HepG2 (cell line): ENCODE results near the gene ZNF652. TPM values are rescaled to one million over a fixed set of nuclear protein-coding genes. Genes with fewer than 3 reads are reported as not detected.

ENCODE experiments used
- ATAC-seq: fragments of 200-7000 bp; cut with Tn5 transposase; 3 replicates; pipeline ENCODE4 v1.9.1; 2020; ENCODE audit warnings: mild to moderate bottlenecking, moderate library complexity
- BruUV-seq: library from RNA; stranded (reverse); fragments of 400-500 nt; replicated peaks from 2 replicates; lab custom pipeline; 2021; lab: Mats Ljungman, UMichigan
- CTCF ChIA-PET: fragments of 300-600 bp; formaldehyde crosslinking; extraction: SDS; loops from one replicate; lab custom pipeline; 2021; ENCODE audit warnings: low total read pairs, inconsistent platforms, low intra/inter-chr PET ratio; lab: Yijun Ruan, JAX
- POLR2A ChIA-PET: fragments of 350-600 bp; sonication (Branson Sonifier 250); formaldehyde crosslinking; loops from one replicate; lab custom pipeline; 2020; ENCODE audit warnings: antibody characterized with exemption, inconsistent platforms; lab: Yijun Ruan, JAX
- DNase-seq: peaks from one replicate; pipeline ENCODE4 v3.0.0-alpha.2; 2015; ENCODE audit warnings: low spot score
- FAIRE-seq: peaks from 3 replicates; lab custom pipeline; 2011; peaks lifted over from hg19 to GRCh38; lab: Jason Lieb, UNC
- H2AFZ ChIP-seq: one replicate; pipeline ENCODE4 v1.6.1; 2011; ENCODE audit warnings: low read length, inconsistent platforms
- H3K27ac ChIP-seq: fragments of 300-600 bp; 3 replicates; pipeline ENCODE4 v1.8.0; 2011; ENCODE audit warnings: mixed run types, mild to moderate bottlenecking, mixed read lengths, low read length, inconsistent platforms; ENCODE audit not compliant: insufficient read depth; ENCODE audit errors: extremely low read length
- H3K27me3 ChIP-seq, 2 experiments: fragments of 200-600 bp in 1 of 2; 2 replicates in 1 of 2; 3 replicates in 1 of 2; pipeline versions ENCODE4 v1.6.0 to v1.8.0; 2011; ENCODE audit warnings: low read length in 2 of 2, mild to moderate bottlenecking in 2 of 2, moderate library complexity in 2 of 2, inconsistent platforms in 1 of 2; ENCODE audit not compliant: insufficient read depth in 2 of 2, control insufficient read depth in 1 of 2
- H3K36me3 ChIP-seq, 2 experiments: fragments of 200-600 bp in 1 of 2; replicated peaks in 1 of 2; 2 replicates in 1 of 2; 3 replicates in 1 of 2; pipeline versions ENCODE4 v1.5.1 to v1.8.0; 2011; ENCODE audit warnings: low read length in 2 of 2, inconsistent platforms in 1 of 2; ENCODE audit not compliant: insufficient read depth in 2 of 2, control insufficient read depth in 1 of 2
- H3K4me1 ChIP-seq: 2 replicates; pipeline ENCODE4 v1.5.1; 2012; ENCODE audit warnings: low read length, inconsistent platforms; ENCODE audit not compliant: insufficient read depth
- H3K4me2 ChIP-seq: 2 replicates; pipeline ENCODE4 v1.6.0; 2011; ENCODE audit warnings: low read depth, low read length, inconsistent platforms
- H3K4me3 ChIP-seq, 3 experiments: fragments of 200-600 bp in 1 of 3; sonication (generic), shearing (Covaris generic) in 1 of 3; replicated peaks in 1 of 3; 2 replicates each; pipeline ENCODE4 v1.5.1; 2011 to 2016; ENCODE audit warnings: low read length in 3 of 3, inconsistent platforms in 2 of 3, low read depth in 2 of 3, mild to moderate bottlenecking in 2 of 3, control low read depth in 1 of 3, mixed read lengths in 1 of 3; ENCODE audit not compliant: insufficient read depth in 1 of 3
- H3K79me2 ChIP-seq: one replicate; pipeline ENCODE4 v1.6.1; 2011; ENCODE audit warnings: low read length, inconsistent platforms; ENCODE audit not compliant: insufficient read depth
- H3K9ac ChIP-seq: 2 replicates; pipeline ENCODE4 v1.6.0; 2011; ENCODE audit warnings: mild to moderate bottlenecking, low read depth, low read length, inconsistent platforms; ENCODE audit not compliant: insufficient read depth
- H3K9me3 ChIP-seq: 2 replicates; pipeline ENCODE4 v1.5.1; 2012; ENCODE audit warnings: mild to moderate bottlenecking, low read length
- H4K20me1 ChIP-seq: 2 replicates; pipeline ENCODE4 v1.6.0; 2011; ENCODE audit warnings: inconsistent platforms, mild to moderate bottlenecking, low read length, moderate library complexity; ENCODE audit not compliant: insufficient read depth
- ERF ChIP-seq: IDR thresholded peaks from 2 replicates; pipeline ENCODE4 v1.6.1; 2018; ENCODE audit warnings: missing biosample characterization, missing genetic modification reagents
- MIXL1 ChIP-seq: IDR thresholded peaks from 2 replicates; pipeline ENCODE4 v1.6.1; 2016
- SMC3 ChIP-seq: IDR thresholded peaks from 2 replicates; pipeline ENCODE4 v1.6.1; 2011; ENCODE audit warnings: low read length, improper control_type of control experiment
- ZKSCAN8 ChIP-seq: IDR thresholded peaks from 2 replicates; pipeline ENCODE4 v1.6.1; 2016; ENCODE audit warnings: borderline replicate concordance, missing genetic modification reagents, missing compliant biosample characterization
- ZNF264 ChIP-seq: sonication (generic); formaldehyde crosslinking; IDR thresholded peaks from 2 replicates; pipeline ENCODE4 v1.4.0; 2020; ENCODE audit warnings: missing genetic modification reagents
- WGBS: methylation state at CpG from one replicate; pipeline ENCODE4 v1.1.6; 2017; ENCODE audit warnings: low lambda C conversion rate; 5-methylcytosine and 5-hydroxymethylcytosine counted together
- in situ Hi-C: cut with HindIII; loops from 2 replicates; pipeline ENCODE4 v1.10.0; 2017; ENCODE audit warnings: low pct_unique_long_range_greater_than_20kb; ENCODE audit not compliant: extremely low pct_ligation_motif_present
- intact Hi-C: fragments of 100-400 bp; cut with micrococcal nuclease; formaldehyde crosslinking; loops from one replicate; pipeline ENCODE4 v1.10.0; 2022; ENCODE audit not compliant: unreplicated experiment
- polyA plus RNA-seq, 8 experiments: library from polyadenylated mRNA; depleted of rRNA in 3 of 8; stranded (reverse) in 7 of 8; unstranded in 1 of 8; fragments of >200 nt; fragmentation: Illumina TruSeq in 4 of 8; extraction: Trizol in 4 of 8; gene quantifications; 2 replicates each; pipeline versions ENCODE4 v1.2.1 to v1.2.3, GENCODE V29; 2011 to 2016; ENCODE audit warnings: low read depth in 4 of 8, missing spikeins in 1 of 8, mixed read lengths in 1 of 8; ENCODE audit not compliant: insufficient read depth in 1 of 8
- total RNA-seq, 5 experiments: library from RNA; depleted of rRNA; stranded (reverse); fragments of >200 nt; fragmentation: Illumina TruSeq; extraction: Trizol; gene quantifications; 2 replicates each; pipeline ENCODE4 v1.2.3, GENCODE V29; 2016; ENCODE audit warnings: low read depth in 1 of 5
- TF ChIP-seq, protein P1 (sequence below): IDR thresholded peaks from 2 replicates; pipeline ENCODE4 v1.6.1; 2016; ENCODE audit warnings: mild to moderate bottlenecking
- TF ChIP-seq, protein P2 (sequence below): IDR thresholded peaks from 2 replicates; pipeline ENCODE4 v1.6.1; 2012; ENCODE audit warnings: low read depth, low read length, improper control_type of control experiment
- TF ChIP-seq, protein P3 (sequence below): IDR thresholded peaks from 2 replicates; pipeline ENCODE4 v1.6.1; 2012; ENCODE audit warnings: low read length, improper control_type of control experiment
- TF ChIP-seq, protein P4 (sequence below): sonication (generic); formaldehyde crosslinking; IDR thresholded peaks from 2 replicates; pipeline ENCODE4 v1.8.1; 2023; ENCODE audit warnings: mild to moderate bottlenecking, inconsistent platforms, moderate library complexity, missing genetic modification reagents, borderline replicate concordance
- TF ChIP-seq, protein P5 (sequence below): sonication (generic); formaldehyde crosslinking; conservative IDR thresholded peaks from 2 replicates; pipeline ENCODE4 v1.4.0; 2020; ENCODE audit warnings: missing genetic modification reagents

ZNF652 gene
- total and polyA plus RNA-seq, 2 of the 13 experiments (the other 11 are each of a cell fraction or from before 2014, with no cell fraction given), result 16.2 to 30.2 TPM

DNA sequence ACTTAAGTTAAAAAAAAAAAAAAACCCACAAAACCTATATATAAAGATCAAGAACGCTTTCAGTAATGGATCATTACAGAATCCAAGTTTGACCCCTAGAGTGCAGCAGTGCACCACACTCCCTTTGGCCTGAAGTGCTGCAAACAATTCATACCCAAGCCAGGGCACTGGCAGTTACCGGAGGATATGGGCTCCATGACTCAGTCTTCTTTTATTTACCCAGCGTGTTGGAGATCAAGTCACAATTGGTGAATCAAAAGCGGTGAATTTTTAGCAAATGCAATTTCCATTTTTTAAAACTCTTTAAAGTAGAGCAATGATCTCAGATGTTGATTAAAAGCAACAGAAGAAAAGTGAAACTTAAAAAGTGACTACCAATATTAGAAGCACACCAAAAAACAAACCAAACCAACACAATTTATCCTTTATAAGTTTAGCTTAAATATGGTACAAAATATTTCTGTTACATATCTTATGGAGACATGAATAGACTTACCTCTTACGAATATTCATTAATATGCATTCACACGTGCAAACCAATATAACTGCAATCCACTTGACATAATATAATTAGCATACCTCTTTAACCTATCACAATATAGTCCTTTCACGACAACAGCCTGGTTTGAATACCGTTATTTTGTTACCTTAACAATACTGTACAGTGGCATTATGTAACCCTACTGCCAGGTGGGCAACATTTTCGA, 46.3 kb downstream of the ZNF652 start:
- ATAC-seq (peak; percentile 97), FAIRE-seq (peak; percentile 83), DNase-seq (peak; percentile 78)
- Histone ChIP-seq H3K27ac (no peak overlapping the region), H3K4me3 (no peak overlapping the region), H3K27me3 (no peaks in the 10 kb centered on the region), H3K9me3 (no peaks in the 10 kb centered on the region), H4K20me1 (no peaks in the 10 kb centered on the region), H3K36me3 (peaks cover 6 to 31% of the 10 kb centered on the region in 2 experiments; a peak in 4 of 5 replicates), H3K4me2 (no peak overlapping the region), H3K4me1 (peaks cover 5% of the 10 kb centered on the region; the same call in 1 of the 2 replicates), H3K79me2 (no peaks in the 10 kb centered on the region), H3K9ac (no peak overlapping the region), H2AFZ (no peak overlapping the region)
- in situ Hi-C loops (loop anchor here (5.0 to 10.0 kb wide), 2 partner anchors 82 to 229 kb away; no protein-coding TSS in a partner anchor), intact Hi-C loops (loop anchor here (1.0 to 10.0 kb wide), 3 partner anchors 50 to 239 kb away; no protein-coding TSS in a partner anchor)
- WGBS, result 69% methylated on average over 9 of the region's 9 CpGs
- BruUV-seq, result no TSS peak
- ChIA-PET CTCF (interaction anchor here (0.6 to 4.0 kb wide), 3 partner anchors 52 to 78 kb away, joined by 3 to 111 read pairs (median 7); no protein-coding TSS in a partner anchor), POLR2A (no interaction called here)
- TF ChIP-seq ZNF264 (CRISPR knock-in tag) (no peak), ERF (0 out of 2 replicates have a peak, but pooled peaks have one; percentile 20), ZKSCAN8 (CRISPR knock-in tag) (peak; percentile 34; the same call in 1 of the 2 replicates), SMC3 (peak; percentile 92), MIXL1 (CRISPR knock-in tag) (0 out of 2 replicates have a peak, but pooled peaks have one; percentile 44)
- TF ChIP-seq, protein P1, sequence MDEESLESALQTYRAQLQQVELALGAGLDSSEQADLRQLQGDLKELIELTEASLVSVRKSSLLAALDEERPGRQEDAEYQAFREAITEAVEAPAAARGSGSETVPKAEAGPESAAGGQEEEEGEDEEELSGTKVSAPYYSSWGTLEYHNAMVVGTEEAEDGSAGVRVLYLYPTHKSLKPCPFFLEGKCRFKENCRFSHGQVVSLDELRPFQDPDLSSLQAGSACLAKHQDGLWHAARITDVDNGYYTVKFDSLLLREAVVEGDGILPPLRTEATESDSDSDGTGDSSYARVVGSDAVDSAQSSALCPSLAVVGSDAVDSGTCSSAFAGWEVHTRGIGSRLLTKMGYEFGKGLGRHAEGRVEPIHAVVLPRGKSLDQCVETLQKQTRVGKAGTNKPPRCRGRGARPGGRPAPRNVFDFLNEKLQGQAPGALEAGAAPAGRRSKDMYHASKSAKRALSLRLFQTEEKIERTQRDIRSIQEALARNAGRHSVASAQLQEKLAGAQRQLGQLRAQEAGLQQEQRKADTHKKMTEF (CRISPR knock-in tag), result 0 out of 2 replicates have a peak, but pooled peaks have one; percentile 25
- TF ChIP-seq, protein P2, sequence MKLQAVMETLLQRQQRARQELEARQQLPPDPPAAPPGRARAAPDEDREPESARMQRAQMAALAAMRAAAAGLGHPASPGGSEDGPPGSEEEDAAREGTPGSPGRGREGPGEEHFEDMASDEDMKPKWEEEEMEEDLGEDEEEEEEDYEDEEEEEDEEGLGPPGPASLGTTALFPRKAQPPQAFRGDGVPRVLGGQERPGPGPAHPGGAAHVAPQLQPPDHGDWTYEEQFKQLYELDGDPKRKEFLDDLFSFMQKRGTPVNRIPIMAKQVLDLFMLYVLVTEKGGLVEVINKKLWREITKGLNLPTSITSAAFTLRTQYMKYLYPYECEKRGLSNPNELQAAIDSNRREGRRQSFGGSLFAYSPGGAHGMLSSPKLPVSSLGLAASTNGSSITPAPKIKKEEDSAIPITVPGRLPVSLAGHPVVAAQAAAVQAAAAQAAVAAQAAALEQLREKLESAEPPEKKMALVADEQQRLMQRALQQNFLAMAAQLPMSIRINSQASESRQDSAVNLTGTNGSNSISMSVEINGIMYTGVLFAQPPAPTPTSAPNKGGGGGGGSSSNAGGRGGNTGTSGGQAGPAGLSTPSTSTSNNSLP, result peak; percentile 43; the same call in 1 of the 2 replicates
- TF ChIP-seq, protein P3, sequence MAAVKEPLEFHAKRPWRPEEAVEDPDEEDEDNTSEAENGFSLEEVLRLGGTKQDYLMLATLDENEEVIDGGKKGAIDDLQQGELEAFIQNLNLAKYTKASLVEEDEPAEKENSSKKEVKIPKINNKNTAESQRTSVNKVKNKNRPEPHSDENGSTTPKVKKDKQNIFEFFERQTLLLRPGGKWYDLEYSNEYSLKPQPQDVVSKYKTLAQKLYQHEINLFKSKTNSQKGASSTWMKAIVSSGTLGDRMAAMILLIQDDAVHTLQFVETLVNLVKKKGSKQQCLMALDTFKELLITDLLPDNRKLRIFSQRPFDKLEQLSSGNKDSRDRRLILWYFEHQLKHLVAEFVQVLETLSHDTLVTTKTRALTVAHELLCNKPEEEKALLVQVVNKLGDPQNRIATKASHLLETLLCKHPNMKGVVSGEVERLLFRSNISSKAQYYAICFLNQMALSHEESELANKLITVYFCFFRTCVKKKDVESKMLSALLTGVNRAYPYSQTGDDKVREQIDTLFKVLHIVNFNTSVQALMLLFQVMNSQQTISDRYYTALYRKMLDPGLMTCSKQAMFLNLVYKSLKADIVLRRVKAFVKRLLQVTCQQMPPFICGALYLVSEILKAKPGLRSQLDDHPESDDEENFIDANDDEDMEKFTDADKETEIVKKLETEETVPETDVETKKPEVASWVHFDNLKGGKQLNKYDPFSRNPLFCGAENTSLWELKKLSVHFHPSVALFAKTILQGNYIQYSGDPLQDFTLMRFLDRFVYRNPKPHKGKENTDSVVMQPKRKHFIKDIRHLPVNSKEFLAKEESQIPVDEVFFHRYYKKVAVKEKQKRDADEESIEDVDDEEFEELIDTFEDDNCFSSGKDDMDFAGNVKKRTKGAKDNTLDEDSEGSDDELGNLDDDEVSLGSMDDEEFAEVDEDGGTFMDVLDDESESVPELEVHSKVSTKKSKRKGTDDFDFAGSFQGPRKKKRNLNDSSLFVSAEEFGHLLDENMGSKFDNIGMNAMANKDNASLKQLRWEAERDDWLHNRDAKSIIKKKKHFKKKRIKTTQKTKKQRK, result no peak
- TF ChIP-seq, protein P4, sequence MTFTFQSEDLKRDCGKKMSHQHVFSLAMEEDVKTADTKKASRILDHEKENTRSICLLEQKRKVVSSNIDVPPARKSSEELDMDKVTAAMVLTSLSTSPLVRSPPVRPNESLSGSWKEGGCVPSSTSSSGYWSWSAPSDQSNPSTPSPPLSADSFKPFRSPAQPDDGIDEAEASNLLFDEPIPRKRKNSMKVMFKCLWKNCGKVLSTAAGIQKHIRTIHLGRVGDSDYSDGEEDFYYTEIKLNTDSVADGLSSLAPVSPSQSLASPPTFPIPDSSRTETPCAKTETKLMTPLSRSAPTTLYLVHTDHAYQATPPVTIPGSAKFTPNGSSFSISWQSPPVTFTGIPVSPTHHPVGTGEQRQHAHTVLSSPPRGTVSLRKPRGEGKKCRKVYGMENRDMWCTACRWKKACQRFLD, result no peak
- TF ChIP-seq, protein P5, sequence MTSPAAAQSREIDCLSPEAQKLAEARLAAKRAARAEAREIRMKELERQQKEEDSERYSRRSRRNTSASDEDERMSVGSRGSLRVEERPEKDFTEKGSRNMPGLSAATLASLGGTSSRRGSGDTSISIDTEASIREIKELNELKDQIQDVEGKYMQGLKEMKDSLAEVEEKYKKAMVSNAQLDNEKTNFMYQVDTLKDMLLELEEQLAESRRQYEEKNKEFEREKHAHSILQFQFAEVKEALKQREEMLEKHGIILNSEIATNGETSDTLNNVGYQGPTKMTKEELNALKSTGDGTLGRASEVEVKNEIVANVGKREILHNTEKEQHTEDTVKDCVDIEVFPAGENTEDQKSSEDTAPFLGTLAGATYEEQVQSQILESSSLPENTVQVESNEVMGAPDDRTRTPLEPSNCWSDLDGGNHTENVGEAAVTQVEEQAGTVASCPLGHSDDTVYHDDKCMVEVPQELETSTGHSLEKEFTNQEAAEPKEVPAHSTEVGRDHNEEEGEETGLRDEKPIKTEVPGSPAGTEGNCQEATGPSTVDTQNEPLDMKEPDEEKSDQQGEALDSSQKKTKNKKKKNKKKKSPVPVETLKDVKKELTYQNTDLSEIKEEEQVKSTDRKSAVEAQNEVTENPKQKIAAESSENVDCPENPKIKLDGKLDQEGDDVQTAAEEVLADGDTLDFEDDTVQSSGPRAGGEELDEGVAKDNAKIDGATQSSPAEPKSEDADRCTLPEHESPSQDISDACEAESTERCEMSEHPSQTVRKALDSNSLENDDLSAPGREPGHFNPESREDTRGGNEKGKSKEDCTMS (CRISPR knock-in tag), result no peak
